Heart left ventricle (tissue), 13 donors: ENCODE data around the gene TMEM170A.

Source experiments
- POLR2A ChIP-seq, 2 donors: fragments of 450-650 bp; IDR thresholded peaks; one replicate each; pipeline ENCODE4 v1.6.1; 2017; ENCODE audit warnings: antibody characterized with exemption in 2 of 2, mild to moderate bottlenecking in 2 of 2, moderate library complexity in 2 of 2
- TF ChIP-seq, protein P1 (sequence below), 12 donors: fragments of 200-600 bp; sonication (generic) in 4 of 12; IDR thresholded peaks; one replicate each; pipeline versions ENCODE4 v1.5.0 to v1.8.0; 2018 to 2022; ENCODE audit warnings: antibody characterized with exemption in 12 of 12, mild to moderate bottlenecking in 5 of 12
- donor health status: ischemic (EF 13 %, LVEDD 7.1; RV severe dilation, severe dysfunction).
- donor health status: DM: no; HTN: yes; CAD: no.
- donor health status: DM: no; HTN: no; CAD: no.
- donor health status: ischemic (EF 25% LVEDD 6.9; RV normal size, moderate dysfunction).
- donor health status: ischemic (EF 25% LVEDD 5.7; RV mildly dilated, moderate dysfunction).
- donor health status: ischemic (EF 35%, LVEDD 5.7; RV mildly dilated, moderate dysfunction).
- donor health status: nonischemic (EF 11% LVEDD 7.7; RV severe dilation, severe dysfunction).
- donor health status: DM: yes; HTN: yes; CAD: no.
- donor health status: PGD.
- donor health status: ischemic (EF 29% LVEDD 5.4; RV normal size, mild dysfunction).
- donor health status: nonischemic (EF 23%, LVEDD 6.1; RV moderate dilation, normal function).

DNA sequence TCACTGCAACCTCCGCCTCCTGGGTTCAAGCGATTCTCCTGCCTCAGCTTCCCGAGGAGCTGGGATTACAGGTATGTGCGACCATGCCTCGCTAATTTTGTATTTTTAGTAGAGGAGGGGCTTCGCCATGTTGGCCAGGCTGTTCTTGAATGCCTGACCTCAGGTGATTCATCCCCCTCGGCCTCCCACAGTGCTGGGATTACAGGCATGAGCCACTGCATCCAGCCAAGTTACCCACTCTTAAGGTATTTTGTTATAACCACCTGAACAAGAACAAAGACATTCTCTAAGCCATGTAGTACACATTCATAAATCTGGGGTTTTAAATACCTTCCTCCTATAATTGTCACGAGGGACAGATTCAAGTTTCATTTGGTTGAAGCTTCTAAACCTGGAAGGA, 12.3 kb upstream of the TMEM170A start:
- TF ChIP-seq, protein P1, sequence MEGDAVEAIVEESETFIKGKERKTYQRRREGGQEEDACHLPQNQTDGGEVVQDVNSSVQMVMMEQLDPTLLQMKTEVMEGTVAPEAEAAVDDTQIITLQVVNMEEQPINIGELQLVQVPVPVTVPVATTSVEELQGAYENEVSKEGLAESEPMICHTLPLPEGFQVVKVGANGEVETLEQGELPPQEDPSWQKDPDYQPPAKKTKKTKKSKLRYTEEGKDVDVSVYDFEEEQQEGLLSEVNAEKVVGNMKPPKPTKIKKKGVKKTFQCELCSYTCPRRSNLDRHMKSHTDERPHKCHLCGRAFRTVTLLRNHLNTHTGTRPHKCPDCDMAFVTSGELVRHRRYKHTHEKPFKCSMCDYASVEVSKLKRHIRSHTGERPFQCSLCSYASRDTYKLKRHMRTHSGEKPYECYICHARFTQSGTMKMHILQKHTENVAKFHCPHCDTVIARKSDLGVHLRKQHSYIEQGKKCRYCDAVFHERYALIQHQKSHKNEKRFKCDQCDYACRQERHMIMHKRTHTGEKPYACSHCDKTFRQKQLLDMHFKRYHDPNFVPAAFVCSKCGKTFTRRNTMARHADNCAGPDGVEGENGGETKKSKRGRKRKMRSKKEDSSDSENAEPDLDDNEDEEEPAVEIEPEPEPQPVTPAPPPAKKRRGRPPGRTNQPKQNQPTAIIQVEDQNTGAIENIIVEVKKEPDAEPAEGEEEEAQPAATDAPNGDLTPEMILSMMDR (IDR thresholded peaks at IDR 0.05), result no peak
- TF ChIP-seq POLR2A (IDR thresholded peaks at IDR 0.05), result no peak
